T1000 (cell line): ENCODE results near the gene NF2.

ENCODE experiments used
- DNase-seq: peaks from one replicate; lab custom pipeline; 2025; ENCODE audit warnings: mixed read lengths; lab: John Stamatoyannopoulos, UW

The NF2 gene

GRCh38 chr22:29631725-29632124 lies 28.3 kb downstream of the NF2 start:
- DNase-seq = no peak

- no peak for DNase-seq
Observed at GRCh38 chr22:29632672-29633071, 29.2 kb downstream of the NF2 start.

GRCh38 chr22:29633514-29634312 lies 30.3 kb downstream of the NF2 start:
- DNase-seq = no peak

- DNase-seq = no peak
Observed at GRCh38 chr22:29634847-29635246, 31.4 kb downstream of the NF2 start.

GRCh38 chr22:29635734-29636357 lies 32.4 kb downstream of the NF2 start:
- DNase-seq = no peak

- DNase-seq = no peak
Observed at GRCh38 chr22:29636751-29637150, 33.3 kb downstream of the NF2 start.

- no peak for DNase-seq
Observed at GRCh38 chr22:29637181-29637580, 33.7 kb downstream of the NF2 start.

GRCh38 chr22:29638678-29639077 lies 35.2 kb downstream of the NF2 start:
- no peak for DNase-seq

- no peak for DNase-seq
Observed at GRCh38 chr22:29639096-29639495, 35.7 kb downstream of the NF2 start.

GRCh38 chr22:29641042-29641699 lies 37.7 kb downstream of the NF2 start:
- DNase-seq = no peak

- DNase-seq = no peak
Observed at GRCh38 chr22:29641700-29642330, 38.4 kb downstream of the NF2 start.

- DNase-seq = no peak
Observed at GRCh38 chr22:29642694-29643093, 39.3 kb downstream of the NF2 start.

- DNase-seq = no peak
Observed at GRCh38 chr22:29647954-29648737, 44.7 kb downstream of the NF2 start.

GRCh38 chr22:29650370-29650769 lies 46.9 kb downstream of the NF2 start:
- DNase-seq = no peak

- DNase-seq = no peak
Observed at GRCh38 chr22:29651652-29652051, 48.2 kb downstream of the NF2 start.

- no peak for DNase-seq
Observed at GRCh38 chr22:29654420-29654819, 51.0 kb downstream of the NF2 start.

GRCh38 chr22:29654882-29655281 lies 51.4 kb downstream of the NF2 start:
- no peak for DNase-seq

- no peak for DNase-seq
Observed at GRCh38 chr22:29658176-29658575, 54.7 kb downstream of the NF2 start.

GRCh38 chr22:29660021-29660420 lies 56.6 kb downstream of the NF2 start:
- no peak for DNase-seq

- DNase-seq = no peak
Observed at GRCh38 chr22:29661336-29661735, 57.9 kb downstream of the NF2 start.

- no peak for DNase-seq
Observed at GRCh38 chr22:29663180-29663821, 59.9 kb downstream of the NF2 start.
